Measurements from ENCODE around the gene DDX56. TPM values are rescaled to one million over a fixed set of nuclear protein-coding genes. Genes with fewer than 3 reads are reported as not detected.

DDX56 gene
- total RNA-seq, 1 donor from 2014 or later = 75.6 TPM

DNA sequence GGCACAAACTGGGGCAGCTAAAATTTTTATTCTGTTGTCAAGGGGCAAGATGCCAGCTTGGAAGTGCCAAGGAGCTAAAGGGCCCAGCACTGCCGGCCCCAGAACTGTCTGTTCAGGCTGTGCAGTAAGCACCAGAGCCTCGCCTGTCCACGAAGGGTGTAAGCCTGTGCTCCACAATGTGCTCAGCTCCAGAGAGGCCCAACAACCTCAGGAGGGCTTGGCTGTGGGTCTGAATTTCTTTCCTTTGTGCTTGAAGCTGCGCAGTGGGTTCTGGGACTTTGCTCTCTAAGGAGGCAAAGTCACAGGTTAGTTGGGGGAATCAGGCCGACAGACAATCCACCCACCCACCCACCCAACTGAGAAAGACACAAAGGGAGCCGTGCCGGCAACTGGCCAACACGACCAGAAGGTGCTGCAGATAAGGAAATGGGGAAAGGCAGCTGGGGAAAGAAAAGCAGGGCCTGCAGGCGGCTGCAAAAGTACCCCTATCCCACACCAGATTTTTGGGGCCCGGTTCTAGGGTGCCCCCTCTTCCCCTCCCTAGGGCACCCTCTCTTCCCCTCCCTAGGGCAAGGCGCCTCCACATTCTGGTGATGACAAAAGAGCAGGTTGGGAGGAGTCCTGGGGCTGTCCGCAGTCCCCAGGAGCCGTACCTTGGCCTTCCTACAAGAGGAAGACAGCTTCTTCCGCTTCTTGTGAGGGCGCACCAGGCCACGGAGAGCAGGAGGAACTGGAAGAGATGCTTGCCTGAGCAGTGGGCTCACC, 7.7 kb downstream of the DDX56 start:
- H3K4me1 Mint-ChIP-seq (ENCODE audit: low read depth, unreplicated experiment) = peaks cover 6% of the 10 kb centered on the region
- H3K36me3 ChIP-seq (ENCODE audit: insufficient read depth, low read length) = peaks cover 51% of the 10 kb centered on the region

GRCh38 chr7:44565097-44565794, 8.5 kb downstream of the DDX56 start:
- H3K9me3 Mint-ChIP-seq (ENCODE audit: unreplicated experiment) = no peaks in the 10 kb centered on the region
- Histone ChIP-seq H3K4me3 (ENCODE audit: insufficient read depth, low read depth, low read length) (no peak overlapping the region), H3K36me3 (ENCODE audit: insufficient read depth, low read length) (peaks cover 44% of the 10 kb centered on the region), H4K20me1 (ENCODE audit: insufficient read depth, low read length) (peaks cover 61% of the 10 kb centered on the region), H3K4me1 (ENCODE audit: insufficient read depth, low read length) (peaks cover 4% of the 10 kb centered on the region), H3K27ac (ENCODE audit: low read depth, low read length) (no peak overlapping the region), H3K27me3 (ENCODE audit: insufficient read depth, low read length) (no peaks in the 10 kb centered on the region), H3K9me3 (ENCODE audit: insufficient read depth, low read depth, low read length) (no peaks in the 10 kb centered on the region), H3K9ac (ENCODE audit: low read length) (no peak overlapping the region), H2AFZ (ENCODE audit: low read depth, low read length) (no peak overlapping the region), H3K79me2 (ENCODE audit: insufficient read depth, low read length) (peaks cover 13% of the 10 kb centered on the region), H3K4me2 (ENCODE audit: low read length) (no peak overlapping the region)
- DNase-seq (ENCODE audit: low read depth) (no peak), FAIRE-seq (no peak)
- no peaks in the 10 kb centered on the region for H3K27me3 Mint-ChIP-seq (ENCODE audit: low read depth, unreplicated experiment)
- H3K27ac Mint-ChIP-seq (ENCODE audit: unreplicated experiment) = no peak overlapping the region
- H3K36me3 Mint-ChIP-seq (ENCODE audit: low read depth, unreplicated experiment) = peaks cover 20% of the 10 kb centered on the region
- peaks cover 6% of the 10 kb centered on the region for H3K4me1 Mint-ChIP-seq (ENCODE audit: low read depth, unreplicated experiment)
- TF ChIP-seq EZH2 (IDR thresholded peaks at IDR 0.05; ENCODE audit: insufficient read depth, low read length) = no peak
- TF ChIP-seq, protein P1, sequence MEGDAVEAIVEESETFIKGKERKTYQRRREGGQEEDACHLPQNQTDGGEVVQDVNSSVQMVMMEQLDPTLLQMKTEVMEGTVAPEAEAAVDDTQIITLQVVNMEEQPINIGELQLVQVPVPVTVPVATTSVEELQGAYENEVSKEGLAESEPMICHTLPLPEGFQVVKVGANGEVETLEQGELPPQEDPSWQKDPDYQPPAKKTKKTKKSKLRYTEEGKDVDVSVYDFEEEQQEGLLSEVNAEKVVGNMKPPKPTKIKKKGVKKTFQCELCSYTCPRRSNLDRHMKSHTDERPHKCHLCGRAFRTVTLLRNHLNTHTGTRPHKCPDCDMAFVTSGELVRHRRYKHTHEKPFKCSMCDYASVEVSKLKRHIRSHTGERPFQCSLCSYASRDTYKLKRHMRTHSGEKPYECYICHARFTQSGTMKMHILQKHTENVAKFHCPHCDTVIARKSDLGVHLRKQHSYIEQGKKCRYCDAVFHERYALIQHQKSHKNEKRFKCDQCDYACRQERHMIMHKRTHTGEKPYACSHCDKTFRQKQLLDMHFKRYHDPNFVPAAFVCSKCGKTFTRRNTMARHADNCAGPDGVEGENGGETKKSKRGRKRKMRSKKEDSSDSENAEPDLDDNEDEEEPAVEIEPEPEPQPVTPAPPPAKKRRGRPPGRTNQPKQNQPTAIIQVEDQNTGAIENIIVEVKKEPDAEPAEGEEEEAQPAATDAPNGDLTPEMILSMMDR (IDR thresholded peaks at IDR 0.05; ENCODE audit: insufficient read depth, low read depth, low read length) = peak; percentile 83
- H3K4me3 Mint-ChIP-seq (ENCODE audit: unreplicated experiment) = no peak overlapping the region

More for the DNA sequence above, 7.7 kb downstream of the DDX56 start:
- TF ChIP-seq, protein P1 (IDR thresholded peaks at IDR 0.05; ENCODE audit: insufficient read depth, low read depth, low read length) = no peak
- TF ChIP-seq EZH2 (IDR thresholded peaks at IDR 0.05; ENCODE audit: insufficient read depth, low read length) = no peak
- Histone ChIP-seq H3K27ac (ENCODE audit: low read depth, low read length) (no peak overlapping the region), H3K79me2 (ENCODE audit: insufficient read depth, low read length) (peaks cover 19% of the 10 kb centered on the region), H3K9ac (ENCODE audit: low read length) (no peak overlapping the region), H3K4me3 (ENCODE audit: insufficient read depth, low read depth, low read length) (no peak overlapping the region), H3K9me3 (ENCODE audit: insufficient read depth, low read depth, low read length) (no peaks in the 10 kb centered on the region), H2AFZ (ENCODE audit: low read depth, low read length) (no peak overlapping the region), H3K4me2 (ENCODE audit: low read length) (no peak overlapping the region), H4K20me1 (ENCODE audit: insufficient read depth, low read length) (peaks cover 66% of the 10 kb centered on the region), H3K4me1 (ENCODE audit: insufficient read depth, low read length) (peaks cover 4% of the 10 kb centered on the region), H3K27me3 (ENCODE audit: insufficient read depth, low read length) (no peaks in the 10 kb centered on the region)
- no peaks in the 10 kb centered on the region for H3K9me3 Mint-ChIP-seq (ENCODE audit: unreplicated experiment)
- peaks cover 20% of the 10 kb centered on the region for H3K36me3 Mint-ChIP-seq (ENCODE audit: low read depth, unreplicated experiment)
- no peak overlapping the region for H3K4me3 Mint-ChIP-seq (ENCODE audit: unreplicated experiment)
- no peak overlapping the region for H3K27ac Mint-ChIP-seq (ENCODE audit: unreplicated experiment)
- DNase-seq (ENCODE audit: low read depth) (no peak), FAIRE-seq (no peak)
- H3K27me3 Mint-ChIP-seq (ENCODE audit: low read depth, unreplicated experiment) = no peaks in the 10 kb centered on the region
